ENCODE data around the gene CYP2A7.

Gene CYP2A7

DNA sequence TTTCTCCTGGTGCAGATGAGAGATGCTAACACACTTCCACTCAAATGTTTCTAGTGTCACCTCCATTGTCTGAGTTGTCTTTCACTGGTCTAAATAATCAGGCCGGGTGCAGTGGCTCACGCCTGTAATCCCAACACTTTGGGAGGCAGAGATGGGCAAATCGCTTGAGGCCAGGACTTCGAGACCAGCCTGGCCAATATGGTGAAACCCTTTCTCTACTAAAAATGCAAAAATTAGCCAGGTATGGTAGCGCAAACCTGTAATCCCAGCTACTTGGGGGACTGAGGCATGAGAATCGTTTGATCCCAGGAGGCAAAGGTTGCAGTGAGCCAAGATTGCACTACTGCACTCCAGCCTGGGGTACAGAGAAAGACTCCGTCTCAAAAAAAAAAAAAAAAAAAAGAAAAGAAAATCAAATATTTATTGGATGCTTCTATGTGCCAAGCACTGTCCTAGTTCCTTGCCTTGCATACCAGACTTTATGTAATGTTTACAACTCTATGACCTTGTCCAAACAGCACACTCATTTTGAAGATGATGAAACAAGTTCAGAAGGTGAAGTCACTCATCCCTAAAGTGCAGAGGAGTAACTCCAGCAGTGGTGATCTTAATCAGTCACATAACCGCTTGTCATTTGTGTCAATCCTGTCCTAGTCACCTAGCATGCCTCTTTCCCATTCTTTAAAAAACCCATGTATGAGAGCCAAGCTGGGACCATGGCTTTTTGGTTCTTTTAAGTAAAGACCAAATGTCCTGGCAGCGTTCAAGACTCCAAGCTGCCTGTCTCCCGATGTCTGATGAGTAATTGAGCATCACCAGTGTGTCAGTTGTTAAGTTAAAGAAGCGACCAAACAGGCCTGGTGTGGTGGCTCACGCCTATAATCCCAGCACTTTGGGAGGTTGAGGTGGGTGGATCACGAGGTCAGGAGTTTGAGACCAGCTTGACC, 15.1 kb upstream of the CYP2A7 start (continued):
- TF ChIP-seq, protein P1, sequence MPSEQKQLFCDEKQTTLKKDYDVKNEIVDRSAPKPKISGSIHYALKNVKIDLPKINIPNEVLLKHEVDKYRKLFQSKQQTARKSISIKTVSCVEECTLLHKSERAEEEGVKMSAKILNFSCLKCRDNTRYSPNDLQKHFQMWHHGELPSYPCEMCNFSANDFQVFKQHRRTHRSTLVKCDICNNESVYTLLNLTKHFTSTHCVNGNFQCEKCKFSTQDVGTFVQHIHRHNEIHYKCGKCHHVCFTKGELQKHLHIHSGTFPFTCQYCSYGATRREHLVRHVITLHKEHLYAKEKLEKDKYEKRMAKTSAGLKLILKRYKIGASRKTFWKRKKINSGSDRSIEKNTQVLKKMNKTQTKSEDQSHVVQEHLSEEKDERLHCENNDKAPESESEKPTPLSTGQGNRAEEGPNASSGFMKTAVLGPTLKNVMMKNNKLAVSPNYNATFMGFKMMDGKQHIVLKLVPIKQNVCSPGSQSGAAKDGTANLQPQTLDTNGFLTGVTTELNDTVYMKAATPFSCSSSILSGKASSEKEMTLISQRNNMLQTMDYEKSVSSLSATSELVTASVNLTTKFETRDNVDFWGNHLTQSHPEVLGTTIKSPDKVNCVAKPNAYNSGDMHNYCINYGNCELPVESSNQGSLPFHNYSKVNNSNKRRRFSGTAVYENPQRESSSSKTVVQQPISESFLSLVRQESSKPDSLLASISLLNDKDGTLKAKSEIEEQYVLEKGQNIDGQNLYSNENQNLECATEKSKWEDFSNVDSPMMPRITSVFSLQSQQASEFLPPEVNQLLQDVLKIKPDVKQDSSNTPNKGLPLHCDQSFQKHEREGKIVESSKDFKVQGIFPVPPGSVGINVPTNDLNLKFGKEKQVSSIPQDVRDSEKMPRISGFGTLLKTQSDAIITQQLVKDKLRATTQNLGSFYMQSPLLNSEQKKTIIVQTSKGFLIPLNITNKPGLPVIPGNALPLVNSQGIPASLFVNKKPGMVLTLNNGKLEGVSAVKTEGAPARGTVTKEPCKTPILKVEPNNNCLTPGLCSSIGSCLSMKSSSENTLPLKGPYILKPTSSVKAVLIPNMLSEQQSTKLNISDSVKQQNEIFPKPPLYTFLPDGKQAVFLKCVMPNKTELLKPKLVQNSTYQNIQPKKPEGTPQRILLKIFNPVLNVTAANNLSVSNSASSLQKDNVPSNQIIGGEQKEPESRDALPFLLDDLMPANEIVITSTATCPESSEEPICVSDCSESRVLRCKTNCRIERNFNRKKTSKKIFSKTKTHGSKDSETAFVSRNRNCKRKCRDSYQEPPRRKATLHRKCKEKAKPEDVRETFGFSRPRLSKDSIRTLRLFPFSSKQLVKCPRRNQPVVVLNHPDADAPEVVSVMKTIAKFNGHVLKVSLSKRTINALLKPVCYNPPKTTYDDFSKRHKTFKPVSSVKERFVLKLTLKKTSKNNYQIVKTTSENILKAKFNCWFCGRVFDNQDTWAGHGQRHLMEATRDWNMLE (tag by site-specific recombination; conservative IDR thresholded peaks at IDR 0.05; ENCODE audit: low read depth) = peak; percentile 77
- TF ChIP-seq ZSCAN23 (tag by site-specific recombination; IDR thresholded peaks at IDR 0.05) = 0 out of 2 replicates have a peak, but pooled peaks have one; percentile 21
- 0 out of 2 replicates have a peak, but pooled peaks have one; percentile 39 for TF ChIP-seq ZNF530 (tag by site-specific recombination; IDR thresholded peaks at IDR 0.05; ENCODE audit: low read depth)
- TF ChIP-seq, protein P2, sequence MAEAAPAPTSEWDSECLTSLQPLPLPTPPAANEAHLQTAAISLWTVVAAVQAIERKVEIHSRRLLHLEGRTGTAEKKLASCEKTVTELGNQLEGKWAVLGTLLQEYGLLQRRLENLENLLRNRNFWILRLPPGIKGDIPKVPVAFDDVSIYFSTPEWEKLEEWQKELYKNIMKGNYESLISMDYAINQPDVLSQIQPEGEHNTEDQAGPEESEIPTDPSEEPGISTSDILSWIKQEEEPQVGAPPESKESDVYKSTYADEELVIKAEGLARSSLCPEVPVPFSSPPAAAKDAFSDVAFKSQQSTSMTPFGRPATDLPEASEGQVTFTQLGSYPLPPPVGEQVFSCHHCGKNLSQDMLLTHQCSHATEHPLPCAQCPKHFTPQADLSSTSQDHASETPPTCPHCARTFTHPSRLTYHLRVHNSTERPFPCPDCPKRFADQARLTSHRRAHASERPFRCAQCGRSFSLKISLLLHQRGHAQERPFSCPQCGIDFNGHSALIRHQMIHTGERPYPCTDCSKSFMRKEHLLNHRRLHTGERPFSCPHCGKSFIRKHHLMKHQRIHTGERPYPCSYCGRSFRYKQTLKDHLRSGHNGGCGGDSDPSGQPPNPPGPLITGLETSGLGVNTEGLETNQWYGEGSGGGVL (tag by site-specific recombination; IDR thresholded peaks at IDR 0.05) = peak; percentile 47; the same call in 1 of the 2 replicates
- TF ChIP-seq BCL11A (tag by site-specific recombination; IDR thresholded peaks at IDR 0.05; ENCODE audit: low read depth) = 0 out of 2 replicates have a peak, but pooled peaks have one; percentile 45
- TF ChIP-seq ZNF843 (tag by site-specific recombination; IDR thresholded peaks at IDR 0.05) = peak; percentile 68; the same call in 1 of the 2 replicates
- TF ChIP-seq KLF8 (tag by site-specific recombination; IDR thresholded peaks at IDR 0.05) = 0 out of 2 replicates have a peak, but pooled peaks have one; percentile 19
- peak; percentile 80 for TF ChIP-seq ZNF335 (tag by site-specific recombination; conservative IDR thresholded peaks at IDR 0.05)
- TF ChIP-seq ZBTB17 (tag by site-specific recombination; IDR thresholded peaks at IDR 0.05) = peak; percentile 73
- TF ChIP-seq ZNF600 (tag by site-specific recombination; IDR thresholded peaks at IDR 0.05) = peak; percentile 43; the same call in 1 of the 2 replicates
- TF ChIP-seq, protein P3, sequence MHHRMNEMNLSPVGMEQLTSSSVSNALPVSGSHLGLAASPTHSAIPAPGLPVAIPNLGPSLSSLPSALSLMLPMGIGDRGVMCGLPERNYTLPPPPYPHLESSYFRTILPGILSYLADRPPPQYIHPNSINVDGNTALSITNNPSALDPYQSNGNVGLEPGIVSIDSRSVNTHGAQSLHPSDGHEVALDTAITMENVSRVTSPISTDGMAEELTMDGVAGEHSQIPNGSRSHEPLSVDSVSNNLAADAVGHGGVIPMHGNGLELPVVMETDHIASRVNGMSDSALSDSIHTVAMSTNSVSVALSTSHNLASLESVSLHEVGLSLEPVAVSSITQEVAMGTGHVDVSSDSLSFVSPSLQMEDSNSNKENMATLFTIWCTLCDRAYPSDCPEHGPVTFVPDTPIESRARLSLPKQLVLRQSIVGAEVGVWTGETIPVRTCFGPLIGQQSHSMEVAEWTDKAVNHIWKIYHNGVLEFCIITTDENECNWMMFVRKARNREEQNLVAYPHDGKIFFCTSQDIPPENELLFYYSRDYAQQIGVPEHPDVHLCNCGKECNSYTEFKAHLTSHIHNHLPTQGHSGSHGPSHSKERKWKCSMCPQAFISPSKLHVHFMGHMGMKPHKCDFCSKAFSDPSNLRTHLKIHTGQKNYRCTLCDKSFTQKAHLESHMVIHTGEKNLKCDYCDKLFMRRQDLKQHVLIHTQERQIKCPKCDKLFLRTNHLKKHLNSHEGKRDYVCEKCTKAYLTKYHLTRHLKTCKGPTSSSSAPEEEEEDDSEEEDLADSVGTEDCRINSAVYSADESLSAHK (tag by site-specific recombination; IDR thresholded peaks at IDR 0.05) = 0 out of 2 replicates have a peak, but pooled peaks have one; percentile 46

DNA sequence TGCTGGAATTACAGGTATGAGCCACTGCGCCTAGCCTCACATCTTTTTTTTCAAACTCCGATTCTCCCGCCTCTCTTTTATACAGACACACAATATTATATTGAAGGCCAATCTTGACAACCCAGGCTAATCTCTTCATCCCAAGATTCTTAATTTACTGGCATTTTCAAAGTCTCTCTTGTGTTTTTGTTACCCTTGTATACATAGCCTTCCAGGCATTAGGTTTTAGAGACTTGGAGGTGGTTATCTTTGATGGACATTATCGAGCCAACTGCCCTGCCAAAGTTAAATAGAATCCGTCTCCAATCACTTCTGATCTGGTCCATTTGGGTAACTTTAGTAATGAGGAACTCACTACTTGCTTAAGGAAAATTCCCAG, 14.4 kb upstream of the CYP2A7 start:
- no peaks in the 10 kb centered on the region for H3K9me3 ChIP-seq (ENCODE audit: control insufficient read depth, insufficient read depth, low read depth, low read length)
- no peak overlapping the region for H3K4me3 ChIP-seq (ENCODE audit: low read depth, low read length)
- no peak overlapping the region; the same call in 1 of the 2 replicates for H3K27ac ChIP-seq (ENCODE audit: extremely low read depth, low read depth, low read length)
- no peaks in the 10 kb centered on the region for H3K36me3 ChIP-seq (ENCODE audit: control insufficient read depth in 2 of 2, insufficient read depth in 1 of 2, low read length in 2 of 2)
- CTCF ChIA-PET = no interaction called here
- POLR2A ChIA-PET = no interaction called here
- peaks cover 4% of the 10 kb centered on the region for H3K4me1 ChIP-seq (ENCODE audit: control insufficient read depth, insufficient read depth, low read length)
- TF ChIP-seq ZSCAN30 (tag by site-specific recombination; IDR thresholded peaks at IDR 0.05) (no peak), ZNF626 (tag by site-specific recombination; IDR thresholded peaks at IDR 0.05) (no peak), ZNF501 (tag by site-specific recombination; IDR thresholded peaks at IDR 0.05) (no peak), KLF16 (tag by site-specific recombination; IDR thresholded peaks at IDR 0.05) (no peak), ZNF571 (tag by site-specific recombination; IDR thresholded peaks at IDR 0.05) (no peak), OVOL3 (tag by site-specific recombination; IDR thresholded peaks at IDR 0.05) (no peak), ZNF600 (tag by site-specific recombination; IDR thresholded peaks at IDR 0.05) (no peak)
- TF ChIP-seq, protein P4, sequence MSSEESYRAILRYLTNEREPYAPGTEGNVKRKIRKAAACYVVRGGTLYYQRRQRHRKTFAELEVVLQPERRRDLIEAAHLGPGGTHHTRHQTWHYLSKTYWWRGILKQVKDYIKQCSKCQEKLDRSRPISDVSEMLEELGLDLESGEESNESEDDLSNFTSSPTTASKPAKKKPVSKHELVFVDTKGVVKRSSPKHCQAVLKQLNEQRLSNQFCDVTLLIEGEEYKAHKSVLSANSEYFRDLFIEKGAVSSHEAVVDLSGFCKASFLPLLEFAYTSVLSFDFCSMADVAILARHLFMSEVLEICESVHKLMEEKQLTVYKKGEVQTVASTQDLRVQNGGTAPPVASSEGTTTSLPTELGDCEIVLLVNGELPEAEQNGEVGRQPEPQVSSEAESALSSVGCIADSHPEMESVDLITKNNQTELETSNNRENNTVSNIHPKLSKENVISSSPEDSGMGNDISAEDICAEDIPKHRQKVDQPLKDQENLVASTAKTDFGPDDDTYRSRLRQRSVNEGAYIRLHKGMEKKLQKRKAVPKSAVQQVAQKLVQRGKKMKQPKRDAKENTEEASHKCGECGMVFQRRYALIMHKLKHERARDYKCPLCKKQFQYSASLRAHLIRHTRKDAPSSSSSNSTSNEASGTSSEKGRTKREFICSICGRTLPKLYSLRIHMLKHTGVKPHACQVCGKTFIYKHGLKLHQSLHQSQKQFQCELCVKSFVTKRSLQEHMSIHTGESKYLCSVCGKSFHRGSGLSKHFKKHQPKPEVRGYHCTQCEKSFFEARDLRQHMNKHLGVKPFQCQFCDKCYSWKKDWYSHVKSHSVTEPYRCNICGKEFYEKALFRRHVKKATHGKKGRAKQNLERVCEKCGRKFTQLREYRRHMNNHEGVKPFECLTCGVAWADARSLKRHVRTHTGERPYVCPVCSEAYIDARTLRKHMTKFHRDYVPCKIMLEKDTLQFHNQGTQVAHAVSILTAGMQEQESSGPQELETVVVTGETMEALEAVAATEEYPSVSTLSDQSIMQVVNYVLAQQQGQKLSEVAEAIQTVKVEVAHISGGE (tag by site-specific recombination; conservative IDR thresholded peaks at IDR 0.05; ENCODE audit: low read depth) = no peak
- TF ChIP-seq, protein P5, sequence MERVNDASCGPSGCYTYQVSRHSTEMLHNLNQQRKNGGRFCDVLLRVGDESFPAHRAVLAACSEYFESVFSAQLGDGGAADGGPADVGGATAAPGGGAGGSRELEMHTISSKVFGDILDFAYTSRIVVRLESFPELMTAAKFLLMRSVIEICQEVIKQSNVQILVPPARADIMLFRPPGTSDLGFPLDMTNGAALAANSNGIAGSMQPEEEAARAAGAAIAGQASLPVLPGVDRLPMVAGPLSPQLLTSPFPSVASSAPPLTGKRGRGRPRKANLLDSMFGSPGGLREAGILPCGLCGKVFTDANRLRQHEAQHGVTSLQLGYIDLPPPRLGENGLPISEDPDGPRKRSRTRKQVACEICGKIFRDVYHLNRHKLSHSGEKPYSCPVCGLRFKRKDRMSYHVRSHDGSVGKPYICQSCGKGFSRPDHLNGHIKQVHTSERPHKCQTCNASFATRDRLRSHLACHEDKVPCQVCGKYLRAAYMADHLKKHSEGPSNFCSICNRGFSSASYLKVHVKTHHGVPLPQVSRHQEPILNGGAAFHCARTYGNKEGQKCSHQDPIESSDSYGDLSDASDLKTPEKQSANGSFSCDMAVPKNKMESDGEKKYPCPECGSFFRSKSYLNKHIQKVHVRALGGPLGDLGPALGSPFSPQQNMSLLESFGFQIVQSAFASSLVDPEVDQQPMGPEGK (tag by site-specific recombination; IDR thresholded peaks at IDR 0.05) = no peak
